Hepatocyte (in vitro differentiated cells): ENCODE results near the gene IL27RA.

Source experiments
- EZH2 ChIP-seq: fragments of 200-600 bp; sonication (generic); IDR thresholded peaks from 2 replicates; pipeline ENCODE4 v1.6.1; 2016; ENCODE audit warnings: antibody characterized with exemption, mild to moderate bottlenecking, borderline replicate concordance
- TF ChIP-seq, protein P1 (sequence below): fragments of 200-600 bp; sonication (generic); IDR thresholded peaks from 2 replicates; pipeline ENCODE4 v1.5.1; 2016; ENCODE audit warnings: antibody characterized with exemption, mild to moderate bottlenecking; ENCODE audit not compliant: poor library complexity

DNA sequence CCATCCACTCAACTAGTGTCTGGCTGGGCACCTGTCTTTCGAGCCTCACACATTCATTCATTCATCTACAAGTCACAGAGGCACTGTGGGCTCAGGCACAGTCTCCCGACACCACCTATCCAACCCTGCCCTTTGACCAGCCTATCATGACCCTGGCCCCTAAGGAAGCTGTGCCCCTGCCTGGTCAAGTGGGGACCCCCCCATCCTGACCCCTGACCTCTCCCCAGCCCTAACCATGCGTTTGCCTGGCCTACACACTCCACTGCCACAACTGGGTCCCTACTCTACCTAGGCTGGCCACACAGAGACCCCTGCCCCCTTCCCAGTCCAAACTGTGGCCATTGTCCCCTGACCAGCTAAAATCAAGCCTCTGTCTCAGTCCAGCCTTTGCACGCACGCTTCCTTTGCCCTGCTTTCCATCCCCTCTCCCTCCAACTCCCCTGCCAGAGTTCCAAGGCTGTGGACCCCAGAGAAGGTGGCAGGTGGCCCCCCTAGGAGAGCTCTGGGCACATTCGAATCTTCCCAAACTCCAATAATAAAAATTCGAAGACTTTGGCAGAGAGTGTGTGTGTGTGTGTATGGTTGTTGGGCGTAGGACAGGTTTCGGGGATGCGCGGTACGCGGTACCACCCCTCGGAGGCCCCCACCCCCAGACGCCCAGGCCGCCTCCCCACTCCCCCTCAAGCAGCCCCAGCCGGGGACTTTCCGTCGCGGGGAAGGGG is 404 bp upstream of the IL27RA start:
- TF ChIP-seq EZH2 = no peak
- TF ChIP-seq, protein P1, sequence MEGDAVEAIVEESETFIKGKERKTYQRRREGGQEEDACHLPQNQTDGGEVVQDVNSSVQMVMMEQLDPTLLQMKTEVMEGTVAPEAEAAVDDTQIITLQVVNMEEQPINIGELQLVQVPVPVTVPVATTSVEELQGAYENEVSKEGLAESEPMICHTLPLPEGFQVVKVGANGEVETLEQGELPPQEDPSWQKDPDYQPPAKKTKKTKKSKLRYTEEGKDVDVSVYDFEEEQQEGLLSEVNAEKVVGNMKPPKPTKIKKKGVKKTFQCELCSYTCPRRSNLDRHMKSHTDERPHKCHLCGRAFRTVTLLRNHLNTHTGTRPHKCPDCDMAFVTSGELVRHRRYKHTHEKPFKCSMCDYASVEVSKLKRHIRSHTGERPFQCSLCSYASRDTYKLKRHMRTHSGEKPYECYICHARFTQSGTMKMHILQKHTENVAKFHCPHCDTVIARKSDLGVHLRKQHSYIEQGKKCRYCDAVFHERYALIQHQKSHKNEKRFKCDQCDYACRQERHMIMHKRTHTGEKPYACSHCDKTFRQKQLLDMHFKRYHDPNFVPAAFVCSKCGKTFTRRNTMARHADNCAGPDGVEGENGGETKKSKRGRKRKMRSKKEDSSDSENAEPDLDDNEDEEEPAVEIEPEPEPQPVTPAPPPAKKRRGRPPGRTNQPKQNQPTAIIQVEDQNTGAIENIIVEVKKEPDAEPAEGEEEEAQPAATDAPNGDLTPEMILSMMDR = no peak
